ENCODE data around the gene USP21. TPM values are rescaled to one million over a fixed set of nuclear protein-coding genes. Genes with fewer than 3 reads are reported as not detected.

The USP21 gene
- total RNA-seq, 4 donors from 2014 or later: 12.9 to 53.1 (median 20.6) TPM

DNA sequence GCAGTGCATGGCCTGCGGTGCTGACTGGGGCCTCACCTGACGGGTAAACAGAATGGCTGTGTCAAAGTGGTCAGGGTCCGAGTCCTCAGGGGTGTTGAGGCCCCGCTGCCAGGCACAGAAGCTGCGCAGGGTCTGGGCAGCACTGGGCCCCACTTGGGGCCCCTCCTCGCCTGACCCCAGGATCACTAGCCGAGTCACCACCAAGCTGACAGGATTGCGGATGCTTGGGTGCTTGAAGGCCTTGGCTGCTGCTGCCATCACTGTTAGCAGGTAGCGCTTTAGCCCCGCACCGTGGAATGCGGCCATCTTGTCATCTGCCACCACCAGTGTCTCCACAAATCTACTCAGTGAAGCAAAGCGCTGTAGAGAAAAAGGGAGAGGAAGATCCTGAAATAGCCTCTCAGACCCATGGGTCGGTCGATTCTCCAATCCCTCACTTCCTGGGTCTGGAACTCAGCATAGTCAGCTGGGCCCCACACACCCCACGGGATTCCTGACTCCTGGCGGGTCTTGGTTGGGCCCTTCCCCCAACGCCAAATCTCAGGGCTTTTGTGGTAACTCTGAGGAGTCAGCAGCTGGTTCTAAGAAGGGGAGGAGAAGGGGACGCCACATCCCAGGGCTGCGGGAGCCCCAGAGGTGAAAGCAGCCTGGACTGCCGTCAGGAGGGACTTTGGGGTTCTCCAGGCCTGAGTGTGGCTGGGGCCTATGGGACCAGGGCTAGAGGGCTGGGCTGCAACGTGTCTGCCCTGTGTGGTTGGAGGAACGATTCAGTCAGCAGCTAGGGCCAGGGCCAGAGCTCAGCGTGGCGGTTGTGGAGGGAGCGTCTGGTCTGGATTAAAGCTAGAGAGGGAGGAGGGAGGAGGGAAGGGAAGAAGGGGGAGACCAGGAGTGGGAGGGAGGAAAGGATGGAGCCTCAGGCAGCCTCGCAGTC is 37.5 kb downstream of the USP21 start:
- H3K4me3 ChIP-seq: peak overlapping the region; percentile 10 to 50 (median 30)
- no peaks in the 10 kb centered on the region for H3K27me3 ChIP-seq
- WGBS, 2 donors: 42 to 46% methylated on average over 24 to 25 of the region's 27 CpGs
- H3K36me3 ChIP-seq: peaks cover 0 to 4% (median 0%) of the 10 kb centered on the region in 3 donors
- TF ChIP-seq, protein P1, sequence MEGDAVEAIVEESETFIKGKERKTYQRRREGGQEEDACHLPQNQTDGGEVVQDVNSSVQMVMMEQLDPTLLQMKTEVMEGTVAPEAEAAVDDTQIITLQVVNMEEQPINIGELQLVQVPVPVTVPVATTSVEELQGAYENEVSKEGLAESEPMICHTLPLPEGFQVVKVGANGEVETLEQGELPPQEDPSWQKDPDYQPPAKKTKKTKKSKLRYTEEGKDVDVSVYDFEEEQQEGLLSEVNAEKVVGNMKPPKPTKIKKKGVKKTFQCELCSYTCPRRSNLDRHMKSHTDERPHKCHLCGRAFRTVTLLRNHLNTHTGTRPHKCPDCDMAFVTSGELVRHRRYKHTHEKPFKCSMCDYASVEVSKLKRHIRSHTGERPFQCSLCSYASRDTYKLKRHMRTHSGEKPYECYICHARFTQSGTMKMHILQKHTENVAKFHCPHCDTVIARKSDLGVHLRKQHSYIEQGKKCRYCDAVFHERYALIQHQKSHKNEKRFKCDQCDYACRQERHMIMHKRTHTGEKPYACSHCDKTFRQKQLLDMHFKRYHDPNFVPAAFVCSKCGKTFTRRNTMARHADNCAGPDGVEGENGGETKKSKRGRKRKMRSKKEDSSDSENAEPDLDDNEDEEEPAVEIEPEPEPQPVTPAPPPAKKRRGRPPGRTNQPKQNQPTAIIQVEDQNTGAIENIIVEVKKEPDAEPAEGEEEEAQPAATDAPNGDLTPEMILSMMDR (IDR thresholded peaks at IDR 0.05): no peak
- TF ChIP-seq POLR2A (IDR thresholded peaks at IDR 0.05) (no peak), EP300 (IDR thresholded peaks at IDR 0.05) (no peak)
- H3K27ac ChIP-seq: peak overlapping the region; percentile 95 to 98 (median 96)
- peaks cover 7 to 96% (median 74%) of the 10 kb centered on the region in 4 donors for H3K4me1 ChIP-seq
- H3K9me3 ChIP-seq: no peaks in the 10 kb centered on the region
- peak in 1 of 2 donors; percentile 47 for DNase-seq (ENCODE audit: low spot score in 2 of 2)

DNA sequence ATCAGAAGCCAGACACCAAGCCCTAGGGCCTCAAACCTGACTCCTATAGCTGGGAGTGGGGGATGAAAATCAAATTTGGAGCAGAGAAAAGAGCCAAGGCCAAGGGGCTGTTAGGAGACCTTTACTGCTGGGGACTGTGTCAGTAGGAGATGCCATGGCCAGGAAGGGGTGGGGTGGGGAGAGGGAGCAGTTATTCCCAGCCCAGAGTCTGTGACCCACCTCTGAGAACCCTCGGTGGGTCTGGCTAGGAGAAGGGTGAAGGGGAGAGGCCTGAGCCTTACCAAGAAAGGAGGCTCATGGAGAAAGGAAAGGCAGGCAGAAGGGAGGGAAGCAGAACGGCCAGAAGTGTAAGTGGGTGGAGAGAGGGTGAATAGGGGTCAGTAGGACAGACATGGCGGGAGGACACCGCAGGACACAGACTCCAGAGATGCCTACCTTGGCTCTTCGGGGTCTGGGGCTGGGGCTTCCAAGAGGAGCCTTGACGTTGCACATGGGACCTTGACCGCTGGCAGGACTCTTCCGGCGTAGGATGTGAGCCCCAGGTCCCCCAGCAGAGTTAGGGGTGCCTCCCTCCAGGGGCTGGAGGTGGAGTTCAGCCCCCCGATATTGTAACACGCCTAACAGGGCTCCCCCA is 38.4 kb downstream of the USP21 start:
- Histone ChIP-seq H3K4me1 (peaks cover 7 to 90% (median 74%) of the 10 kb centered on the region in 4 donors), H3K27me3 (no peaks in the 10 kb centered on the region)

DNA sequence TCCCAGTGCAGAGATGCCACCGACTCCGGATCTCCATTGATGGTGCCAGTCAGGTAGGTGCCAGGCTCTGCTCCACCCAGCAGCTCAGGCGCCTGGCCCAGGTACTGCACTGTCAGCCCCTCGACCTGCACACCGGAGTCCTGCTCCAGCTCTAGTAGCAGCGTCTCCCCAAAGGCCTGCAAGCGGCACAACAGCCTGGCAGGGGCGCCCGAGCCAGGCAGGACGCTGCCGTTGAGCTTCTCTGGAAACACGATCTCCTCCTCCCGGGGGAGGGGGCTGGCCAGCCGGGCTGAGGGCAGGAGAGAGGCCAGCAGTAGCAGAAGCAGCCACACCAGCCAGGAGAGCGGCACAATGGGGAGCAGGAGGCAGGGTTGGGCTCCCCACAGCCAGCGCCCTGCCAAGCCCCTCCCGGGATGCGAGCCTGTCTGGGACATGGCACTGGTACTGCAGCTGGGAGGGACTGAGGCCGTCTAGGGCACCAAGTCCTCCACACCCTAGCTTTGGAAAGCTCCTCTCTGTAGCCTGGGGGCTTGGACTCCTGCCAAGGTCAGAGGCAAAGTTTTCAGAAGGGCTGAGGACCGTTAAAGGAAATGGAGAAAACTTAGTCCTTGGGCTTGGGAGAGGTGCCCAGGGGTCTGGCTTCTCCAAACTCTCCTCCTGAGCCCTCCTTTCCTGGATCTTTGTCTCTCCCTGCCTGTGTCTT is 39.0 kb downstream of the USP21 start:
- 13 to 38% methylated on average over 11 to 12 of the region's 20 CpGs for WGBS, 2 donors
- H3K27me3 ChIP-seq: no peaks in the 10 kb centered on the region
- peaks cover 7 to 90% (median 75%) of the 10 kb centered on the region in 4 donors for H3K4me1 ChIP-seq
- H3K4me3 ChIP-seq: peak overlapping the region; percentile 10 to 50 (median 30)
- no peak for DNase-seq (ENCODE audit: low spot score in 2 of 2)
- TF ChIP-seq EP300 (IDR thresholded peaks at IDR 0.05): no peak
- TF ChIP-seq, protein P1 (IDR thresholded peaks at IDR 0.05): peak in 1 of 5 experiments; percentile 4
- H3K27ac ChIP-seq: peak overlapping the region; percentile 95 to 98 (median 96)
- H3K36me3 ChIP-seq: no peaks in the 10 kb centered on the region
- H3K9me3 ChIP-seq: no peaks in the 10 kb centered on the region

More for the DNA sequence above, 38.4 kb downstream of the USP21 start:
- no peaks in the 10 kb centered on the region for H3K9me3 ChIP-seq
- peak overlapping the region; percentile 95 to 98 (median 96) for H3K27ac ChIP-seq
- no peaks in the 10 kb centered on the region for H3K36me3 ChIP-seq
- DNase-seq (ENCODE audit: low spot score in 2 of 2): no peak
- peak overlapping the region; percentile 10 to 50 (median 30) for H3K4me3 ChIP-seq
- TF ChIP-seq, protein P1 (IDR thresholded peaks at IDR 0.05): no peak
- TF ChIP-seq POLR2A (IDR thresholded peaks at IDR 0.05): no peak
- WGBS, 2 donors: 17 to 22% methylated on average over 9 of the region's 11 CpGs

DNA sequence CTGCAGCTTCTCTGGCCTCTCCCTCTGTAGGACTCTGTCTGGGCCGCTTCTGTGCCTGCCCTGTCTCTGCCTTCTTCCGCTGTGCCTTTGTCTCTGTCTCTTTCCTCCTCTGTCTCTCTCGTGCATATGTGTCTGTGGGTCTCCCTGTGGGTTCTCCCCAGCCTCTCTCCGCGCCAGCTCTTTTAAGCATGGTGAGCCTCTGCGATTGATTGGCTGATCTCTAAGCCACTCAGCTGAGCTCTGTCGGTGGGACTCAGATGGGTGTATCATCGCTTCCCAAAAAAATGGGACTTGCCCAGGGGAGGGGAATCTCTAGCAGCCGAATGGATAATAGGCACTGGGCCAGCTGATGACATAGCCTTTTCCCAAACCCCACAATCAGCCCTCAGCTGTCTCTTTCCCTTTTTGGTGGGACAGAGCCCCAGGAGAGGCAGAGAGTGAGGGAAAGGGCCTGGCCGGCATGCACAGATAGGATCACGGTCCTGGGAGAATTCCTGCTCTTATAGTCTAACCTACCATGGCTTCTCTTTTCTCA is 39.7 kb downstream of the USP21 start, which contains the start of gene ADAMTS4:
Gene ADAMTS4, minus strand, starts transcription at position 158 of the 535 bp plus-strand sequence. CDS start 427 bp downstream, outside the sequence.
- peak in 1 of 2 donors; percentile 50 for DNase-seq (ENCODE audit: low spot score in 2 of 2)
- TF ChIP-seq, protein P1 (IDR thresholded peaks at IDR 0.05): no peak
- TF ChIP-seq EP300 (IDR thresholded peaks at IDR 0.05): peak in 1 of 2 donors; percentile 85
- TF ChIP-seq POLR2A (IDR thresholded peaks at IDR 0.05): peak; percentile 37 to 48
- Histone ChIP-seq H3K4me1 (peaks cover 7 to 90% (median 75%) of the 10 kb centered on the region in 4 donors), H3K27ac (peak within 1 kb of the TSS; percentile 95 to 98 (median 96)), H3K4me3 (peak within 1 kb of the TSS; percentile 10 to 50 (median 30)), H3K9me3 (no peaks in the 10 kb centered on the region), H3K36me3 (peaks cover 0 to 6% (median 0%) of the 10 kb centered on the region in 3 donors), H3K27me3 (no peaks in the 10 kb centered on the region)
- 12 to 17% methylated on average over 11 of the region's 11 CpGs for WGBS, 2 donors
